OCI-LY3 (cell line): ENCODE results near the gene IFT88.

Source experiments
- EZH2phosphoT487 ChIP-seq: fragments of 200-600 bp; shearing (Covaris generic); IDR thresholded peaks from 2 replicates; pipeline ENCODE4 v1.6.1; 2018; ENCODE audit warnings: antibody characterized with exemption, mixed run types, low read depth
- TF ChIP-seq, protein P1 (sequence below): fragments of 200-600, 300-600 bp; sonication (generic); IDR thresholded peaks from 2 replicates; pipeline ENCODE4 v1.5.1; 2014; ENCODE audit warnings: antibody characterized with exemption, low read length, low read depth

DNA sequence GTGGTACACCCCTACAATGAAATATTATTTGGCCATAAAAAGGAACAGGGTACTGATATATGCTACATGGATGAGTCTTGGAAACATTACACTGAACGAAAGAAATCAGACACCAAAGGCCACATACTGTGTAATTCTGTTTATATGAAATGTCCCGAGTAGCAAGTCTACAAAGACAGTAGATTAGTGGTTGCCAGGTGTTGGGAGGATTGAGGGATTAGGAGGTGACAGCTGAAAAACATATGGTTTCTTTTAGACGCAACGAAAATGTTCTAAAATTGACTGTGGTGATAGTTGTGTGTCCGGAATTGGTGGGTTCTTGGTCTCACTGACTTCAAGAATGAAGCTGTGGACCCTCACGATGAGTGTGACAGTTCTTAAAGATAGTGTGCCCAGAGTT lies 171.7 kb downstream of the IFT88 start:
- TF ChIP-seq, protein P1, sequence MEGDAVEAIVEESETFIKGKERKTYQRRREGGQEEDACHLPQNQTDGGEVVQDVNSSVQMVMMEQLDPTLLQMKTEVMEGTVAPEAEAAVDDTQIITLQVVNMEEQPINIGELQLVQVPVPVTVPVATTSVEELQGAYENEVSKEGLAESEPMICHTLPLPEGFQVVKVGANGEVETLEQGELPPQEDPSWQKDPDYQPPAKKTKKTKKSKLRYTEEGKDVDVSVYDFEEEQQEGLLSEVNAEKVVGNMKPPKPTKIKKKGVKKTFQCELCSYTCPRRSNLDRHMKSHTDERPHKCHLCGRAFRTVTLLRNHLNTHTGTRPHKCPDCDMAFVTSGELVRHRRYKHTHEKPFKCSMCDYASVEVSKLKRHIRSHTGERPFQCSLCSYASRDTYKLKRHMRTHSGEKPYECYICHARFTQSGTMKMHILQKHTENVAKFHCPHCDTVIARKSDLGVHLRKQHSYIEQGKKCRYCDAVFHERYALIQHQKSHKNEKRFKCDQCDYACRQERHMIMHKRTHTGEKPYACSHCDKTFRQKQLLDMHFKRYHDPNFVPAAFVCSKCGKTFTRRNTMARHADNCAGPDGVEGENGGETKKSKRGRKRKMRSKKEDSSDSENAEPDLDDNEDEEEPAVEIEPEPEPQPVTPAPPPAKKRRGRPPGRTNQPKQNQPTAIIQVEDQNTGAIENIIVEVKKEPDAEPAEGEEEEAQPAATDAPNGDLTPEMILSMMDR, result no peak
- no peak for TF ChIP-seq EZH2phosphoT487
